Spleen (tissue), 11 donors: ENCODE results near the gene LAMP1. TPM values are rescaled to one million over a fixed set of nuclear protein-coding genes. Genes with fewer than 3 reads are reported as not detected.
A peak's percentile ranks its signal among the peaks of the same experiment; 100 is the strongest.

Source experiments
- DNase-seq: peaks from one replicate; pipeline ENCODE4 v3.0.0-alpha.2; 2020
- H3K27ac ChIP-seq, 8 donors: fragments of 200-600 bp; sonication (generic) in 7 of 8; 1 replicate in 4 of 8; 2 replicates in 4 of 8; pipeline versions ENCODE4 v1.5.0 to v1.8.0; 2016 to 2021; ENCODE audit warnings: inconsistent platforms in 4 of 8, mild to moderate bottlenecking in 4 of 8, moderate library complexity in 1 of 8
- H3K27me3 ChIP-seq, 7 donors: fragments of 200-600 bp; sonication (generic) in 6 of 7; replicated peaks in 1 of 7; 1 replicate in 4 of 7; 2 replicates in 3 of 7; pipeline versions ENCODE4 v1.5.0 to v1.8.0; 2016 to 2021; ENCODE audit warnings: inconsistent platforms in 3 of 7, mild to moderate bottlenecking in 1 of 7
- H3K36me3 ChIP-seq, 6 donors: fragments of 200-600 bp; sonication (generic) in 5 of 6; 1 replicate in 4 of 6; 2 replicates in 2 of 6; pipeline versions ENCODE4 v1.5.0 to v1.8.0; 2016 to 2021; ENCODE audit warnings: inconsistent platforms in 2 of 6
- H3K4me1 ChIP-seq, 6 donors: fragments of 200-600 bp; sonication (generic) in 5 of 6; 1 replicate in 3 of 6; 2 replicates in 3 of 6; pipeline versions ENCODE4 v1.5.0 to v1.8.0; 2016 to 2021; ENCODE audit warnings: inconsistent platforms in 3 of 6
- H3K4me3 ChIP-seq, 8 donors: fragments of 200-600 bp; sonication (generic) in 7 of 8; 1 replicate in 4 of 8; 2 replicates in 4 of 8; pipeline versions ENCODE4 v1.5.0 to v1.8.0; 2016 to 2021; ENCODE audit warnings: inconsistent platforms in 4 of 8, mild to moderate bottlenecking in 4 of 8, moderate library complexity in 2 of 8
- H3K9me3 ChIP-seq, 8 donors: fragments of 200-600 bp; sonication (generic) in 7 of 8; 1 replicate in 4 of 8; 2 replicates in 4 of 8; pipeline versions ENCODE4 v1.5.0 to v1.8.0; 2016 to 2021; ENCODE audit warnings: inconsistent platforms in 4 of 8
- POLR2A ChIP-seq, 3 donors: fragments of 450-650 bp; IDR thresholded peaks; one replicate each; pipeline ENCODE4 v1.5.1; 2017; ENCODE audit warnings: antibody characterized with exemption in 3 of 3, mild to moderate bottlenecking in 1 of 3
- POLR2AphosphoS5 ChIP-seq, 3 donors: sonication (generic); formaldehyde crosslinking; IDR thresholded peaks; one replicate each; pipeline ENCODE4 v1.5.1; 2017; ENCODE audit warnings: antibody characterized with exemption in 3 of 3
- WGBS, 5 donors: extraction: QIAGEN DNeasy Blood & Tissue Kit in 3 of 5; methylation state at CpG; one replicate each; pipeline versions ENCODE4 v1.1.5 to v1.1.7; 2013 to 2018; 5-methylcytosine and 5-hydroxymethylcytosine counted together
- intact Hi-C: fragments of 100-400 bp; cut with DNase I; formaldehyde crosslinking; loops from one replicate; pipeline ENCODE4 v1.15.0; 2023; ENCODE audit warnings: low total_unique reads
- polyA plus RNA-seq, 3 donors: library from polyadenylated mRNA; stranded (reverse); fragments of 200-250 nt; gene quantifications; one replicate each; pipeline ENCODE4 v1.2.1, GENCODE V29; 2013
- total RNA-seq, 7 donors: library from RNA; depleted of rRNA in 3 of 7; stranded (reverse); fragments of >200 nt in 3 of 7; fragmentation: NEBNext Ultra II Directional in 4 of 7; extraction: Animal tissue kit (Norgen Biotek cat#: 25700) in 4 of 7; gene quantifications; one replicate each; pipeline versions ENCODE4 v1.1.0 to v1.2.1, GENCODE V29; 2016 to 2021
- TF ChIP-seq, protein P1 (sequence below), 11 experiments: fragments of 200-600 bp in 7 of 11; fragments of 450-650 bp in 4 of 11; sonication (generic) in 4 of 11; IDR thresholded peaks in 8 of 11; conservative IDR thresholded peaks in 3 of 11; 1 replicate in 7 of 11; 2 replicates in 4 of 11; pipeline versions ENCODE4 v1.4.0 to v1.8.0; 2016 to 2021; ENCODE audit warnings: antibody characterized with exemption in 11 of 11, inconsistent platforms in 4 of 11, mild to moderate bottlenecking in 1 of 11
- donor health status: healthy with polysubstance abuse.
- donor health status: DM: no; HTN: no; CAD: no; lungs with moderate emphysema.
- donor health status: DM: no; HTN: no; CAD: no.
- donor health status: Bipolar disorder and iron deficiency.
- donor health status: healthy.
- donor health status: DM: no; HTN: no; CAD: no.
- donor health status: DM: yes; HTN: yes; CAD: no.

LAMP1 gene
- total and polyA plus RNA-seq, 10 donors, result 27.0 to 210 (median 141) TPM

DNA sequence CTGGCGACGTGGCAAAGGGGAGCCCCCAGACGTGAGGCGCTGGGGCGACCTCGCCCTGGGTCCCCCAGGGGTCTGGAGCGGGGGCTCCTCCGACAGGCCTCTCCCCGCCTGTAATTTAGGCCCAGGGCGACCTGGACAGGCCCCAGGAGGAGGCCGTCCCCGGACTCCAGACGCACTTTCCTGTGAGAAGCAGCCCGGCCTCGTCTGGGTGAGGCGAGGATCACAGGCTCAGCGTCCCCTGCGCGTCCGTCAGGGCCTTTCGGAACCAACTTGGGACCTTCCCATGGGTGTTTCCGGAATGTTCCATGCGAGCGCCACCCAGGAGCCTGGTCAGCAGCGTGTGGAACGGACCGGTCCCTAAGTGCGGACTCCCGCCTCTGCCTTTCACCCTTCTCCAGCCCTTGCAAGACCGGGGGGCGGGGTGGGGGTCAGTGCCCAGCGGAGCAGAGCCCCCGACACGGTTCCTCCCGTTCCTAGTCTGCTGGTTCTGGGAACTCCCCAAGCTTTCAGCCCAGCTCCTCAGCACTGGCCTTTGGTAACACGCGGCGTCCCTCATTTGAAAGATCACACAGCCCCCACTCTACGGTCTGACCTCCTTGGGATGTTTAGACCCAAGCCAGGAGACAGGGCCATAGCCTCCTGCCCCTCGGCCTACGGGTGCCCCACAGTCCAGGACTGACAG is 68.0 kb downstream of the LAMP1 start:
- TF ChIP-seq POLR2A (IDR thresholded peaks at IDR 0.05) (no peak), POLR2AphosphoS5 (IDR thresholded peaks at IDR 0.05) (no peak)
- TF ChIP-seq, protein P1, sequence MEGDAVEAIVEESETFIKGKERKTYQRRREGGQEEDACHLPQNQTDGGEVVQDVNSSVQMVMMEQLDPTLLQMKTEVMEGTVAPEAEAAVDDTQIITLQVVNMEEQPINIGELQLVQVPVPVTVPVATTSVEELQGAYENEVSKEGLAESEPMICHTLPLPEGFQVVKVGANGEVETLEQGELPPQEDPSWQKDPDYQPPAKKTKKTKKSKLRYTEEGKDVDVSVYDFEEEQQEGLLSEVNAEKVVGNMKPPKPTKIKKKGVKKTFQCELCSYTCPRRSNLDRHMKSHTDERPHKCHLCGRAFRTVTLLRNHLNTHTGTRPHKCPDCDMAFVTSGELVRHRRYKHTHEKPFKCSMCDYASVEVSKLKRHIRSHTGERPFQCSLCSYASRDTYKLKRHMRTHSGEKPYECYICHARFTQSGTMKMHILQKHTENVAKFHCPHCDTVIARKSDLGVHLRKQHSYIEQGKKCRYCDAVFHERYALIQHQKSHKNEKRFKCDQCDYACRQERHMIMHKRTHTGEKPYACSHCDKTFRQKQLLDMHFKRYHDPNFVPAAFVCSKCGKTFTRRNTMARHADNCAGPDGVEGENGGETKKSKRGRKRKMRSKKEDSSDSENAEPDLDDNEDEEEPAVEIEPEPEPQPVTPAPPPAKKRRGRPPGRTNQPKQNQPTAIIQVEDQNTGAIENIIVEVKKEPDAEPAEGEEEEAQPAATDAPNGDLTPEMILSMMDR (IDR thresholded peaks at IDR 0.05 in 8 of 11, conservative IDR thresholded peaks at IDR 0.05 in 3 of 11), result no peak
- Histone ChIP-seq H3K27ac (peak overlapping the region in 7 of 8 donors; percentile 29 to 68 (median 59)), H3K27me3 (peaks cover 0 to 64% (median 27%) of the 10 kb centered on the region in 7 donors), H3K4me1 (peaks cover 0 to 36% (median 20%) of the 10 kb centered on the region in 6 donors), H3K9me3 (no peaks in the 10 kb centered on the region), H3K36me3 (no peaks in the 10 kb centered on the region), H3K4me3 (peak overlapping the region in 5 of 8 donors; percentile 24 to 76 (median 36))
- intact Hi-C loops, result no loop called here
- WGBS, 5 donors, result 79 to 87% (median 84%) methylated on average over 20 to 41 of the region's 41 CpGs
- DNase-seq, result no peak

DNA sequence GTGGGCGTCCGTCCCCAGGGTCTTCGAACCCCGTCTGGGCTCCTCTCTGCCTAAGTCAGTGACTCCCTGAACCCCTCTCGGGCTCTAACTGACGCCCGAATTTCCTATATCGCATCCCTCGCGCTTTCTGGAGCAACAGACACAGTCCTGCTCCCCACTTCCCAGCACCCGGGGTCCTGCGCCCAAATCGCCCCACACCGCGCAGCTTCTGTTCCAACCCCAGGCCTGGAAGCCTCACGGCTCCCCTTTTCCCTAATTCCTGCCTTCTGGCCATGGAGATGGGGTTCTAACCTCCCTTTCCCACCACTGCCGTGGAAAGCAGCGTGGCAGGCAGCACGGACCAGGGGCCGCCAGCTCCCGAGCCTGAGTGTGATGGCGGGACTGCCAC is 68.5 kb downstream of the LAMP1 start:
- H3K4me1 ChIP-seq, result peaks cover 0 to 36% (median 20%) of the 10 kb centered on the region in 6 donors
- peaks cover 0 to 59% (median 27%) of the 10 kb centered on the region in 7 donors for H3K27me3 ChIP-seq
- no peak for DNase-seq
- no peak overlapping the region for H3K27ac ChIP-seq
- H3K36me3 ChIP-seq, result no peaks in the 10 kb centered on the region
- intact Hi-C loops, result no loop called here
- no peaks in the 10 kb centered on the region for H3K9me3 ChIP-seq
- 92 to 94% (median 93%) methylated on average over 22 of the region's 22 CpGs for WGBS, 5 donors
- TF ChIP-seq, protein P1 (IDR thresholded peaks at IDR 0.05 in 8 of 11, conservative IDR thresholded peaks at IDR 0.05 in 3 of 11), result no peak
- TF ChIP-seq POLR2AphosphoS5 (IDR thresholded peaks at IDR 0.05), result no peak
- TF ChIP-seq POLR2A (IDR thresholded peaks at IDR 0.05), result no peak
- no peak overlapping the region for H3K4me3 ChIP-seq

DNA sequence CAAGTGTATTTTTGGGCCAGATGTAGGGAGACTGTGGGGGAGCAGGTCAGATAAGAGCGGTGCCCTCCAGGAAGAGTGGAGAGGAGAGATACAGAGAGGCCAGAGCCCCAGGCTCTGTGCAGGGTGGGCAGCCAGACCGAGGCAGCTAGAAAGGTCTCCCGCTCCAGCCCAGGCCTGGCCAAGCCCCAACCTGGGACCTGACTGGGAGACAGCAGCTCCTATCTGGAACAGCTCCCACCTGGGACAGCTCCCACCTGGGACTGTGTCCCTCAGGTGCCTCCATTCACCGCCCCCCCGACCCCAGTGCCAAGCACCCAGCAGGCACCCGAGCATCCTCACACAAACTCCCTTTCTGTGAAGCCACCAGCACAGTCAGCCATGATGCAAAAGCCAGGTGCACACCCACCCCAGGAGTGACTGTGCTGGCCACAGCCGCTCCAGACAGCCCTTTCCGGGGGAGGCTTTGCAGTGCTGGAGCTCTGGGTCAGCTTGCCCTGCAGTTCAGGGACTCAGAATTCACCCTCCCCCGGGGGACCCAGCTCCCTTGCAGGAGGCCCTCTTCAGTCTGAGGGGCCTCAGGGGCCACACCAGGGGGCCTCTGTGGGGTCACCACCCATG is 69.0 kb downstream of the LAMP1 start:
- Histone ChIP-seq H3K4me3 (no peak overlapping the region), H3K9me3 (no peaks in the 10 kb centered on the region), H3K27ac (no peak overlapping the region), H3K27me3 (peaks cover 0 to 54% (median 27%) of the 10 kb centered on the region in 7 donors), H3K36me3 (no peaks in the 10 kb centered on the region), H3K4me1 (peaks cover 0 to 36% (median 20%) of the 10 kb centered on the region in 6 donors)
- DNase-seq, result no peak
- TF ChIP-seq, protein P1 (IDR thresholded peaks at IDR 0.05 in 8 of 11, conservative IDR thresholded peaks at IDR 0.05 in 3 of 11), result no peak
- no peak for TF ChIP-seq POLR2AphosphoS5 (IDR thresholded peaks at IDR 0.05)
- TF ChIP-seq POLR2A (IDR thresholded peaks at IDR 0.05), result no peak
- 81 to 90% (median 87%) methylated on average over 8 to 9 of the region's 9 CpGs for WGBS, 5 donors
- intact Hi-C loops, result no loop called here

DNA sequence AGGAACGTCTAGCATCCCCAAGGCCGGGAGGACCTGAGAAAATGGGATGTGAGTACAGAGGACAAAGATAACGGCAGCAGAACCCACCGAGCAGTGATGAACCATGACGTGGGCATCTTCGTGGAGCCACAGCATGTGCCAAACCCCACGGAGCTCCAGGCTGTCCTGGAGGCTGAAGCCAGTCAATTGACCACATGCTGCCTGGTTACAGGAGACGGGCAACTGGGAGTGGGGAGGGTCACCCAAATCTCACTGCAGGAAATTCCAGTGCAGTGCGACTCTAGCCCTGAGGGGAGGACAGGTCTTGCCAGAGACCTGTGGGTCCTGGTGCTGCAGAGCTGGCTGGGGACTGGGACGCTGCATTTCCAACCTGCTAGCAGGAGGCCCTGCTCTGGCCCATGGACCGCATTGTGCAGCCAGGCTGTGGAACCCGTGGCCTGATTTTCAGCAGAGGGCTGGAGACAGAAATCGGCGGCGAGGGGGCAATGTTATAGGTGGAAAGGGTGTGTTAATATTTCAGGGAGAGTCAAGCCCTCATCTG is 70.1 kb downstream of the LAMP1 start:
- no peaks in the 10 kb centered on the region for H3K9me3 ChIP-seq
- TF ChIP-seq, protein P1 (IDR thresholded peaks at IDR 0.05 in 8 of 11, conservative IDR thresholded peaks at IDR 0.05 in 3 of 11), result no peak
- no peak for TF ChIP-seq POLR2A (IDR thresholded peaks at IDR 0.05)
- no peak for TF ChIP-seq POLR2AphosphoS5 (IDR thresholded peaks at IDR 0.05)
- H3K27me3 ChIP-seq, result peaks cover 0 to 44% (median 26%) of the 10 kb centered on the region in 7 donors
- H3K4me1 ChIP-seq, result peaks cover 0 to 27% (median 18%) of the 10 kb centered on the region in 6 donors
- no peak overlapping the region for H3K4me3 ChIP-seq
- WGBS, 5 donors, result 81 to 91% (median 86%) methylated on average over 15 of the region's 15 CpGs
- H3K36me3 ChIP-seq, result no peaks in the 10 kb centered on the region
- intact Hi-C loops, result no loop called here
- DNase-seq, result no peak
- no peak overlapping the region for H3K27ac ChIP-seq
